Activated naive CD8-positive, alpha-beta T cell treated with anti-CD3 and anti-CD28 coated beads, Interleukin-2, amount 50 U/mL, for 24 hours (primary cell): Measurements from ENCODE around the gene FOXD2.
"Not testable (repeated sequence)": the region's sequence is repeated elsewhere in the genome, so short reads cannot be mapped to it uniquely, and the experiment has no call there.

ENCODE experiments used
- ATAC-seq: fragments of 150-1000 bp; cut with Tn5 transposase; one replicate; pipeline ENCODE4 v1.10.0; 2021
- DNase-seq: peaks from one replicate; pipeline ENCODE4 v3.0.0; 2021
- H3K27ac Mint-ChIP-seq: one replicate; pipeline ENCODE4 v1.8.0; 2021; ENCODE audit warnings: mild to moderate bottlenecking, mixed read lengths
- H3K27me3 Mint-ChIP-seq: one replicate; pipeline ENCODE4 v1.8.0; 2021; ENCODE audit warnings: mixed read lengths
- H3K36me3 Mint-ChIP-seq: one replicate; pipeline ENCODE4 v1.8.0; 2021; ENCODE audit warnings: low read depth, mixed read lengths
- H3K4me1 Mint-ChIP-seq: one replicate; pipeline ENCODE4 v1.8.0; 2021; ENCODE audit warnings: mixed read lengths
- H3K4me3 Mint-ChIP-seq: one replicate; pipeline ENCODE4 v1.8.0; 2021; ENCODE audit warnings: mild to moderate bottlenecking, moderate library complexity, mixed read lengths
- H3K9me3 Mint-ChIP-seq: one replicate; pipeline ENCODE4 v1.8.0; 2021; ENCODE audit warnings: mixed read lengths

The FOXD2 gene

GRCh38 chr1:47457547-47457946, 19.7 kb downstream of the FOXD2 start:
- not testable (repeated sequence) for ATAC-seq, H3K9me3 Mint-ChIP-seq, DNase-seq, H3K36me3 Mint-ChIP-seq, H3K27ac Mint-ChIP-seq, H3K4me3 Mint-ChIP-seq, H3K4me1 Mint-ChIP-seq
- H3K27me3 Mint-ChIP-seq = peaks cover 69% of the 10 kb centered on the region

DNA sequence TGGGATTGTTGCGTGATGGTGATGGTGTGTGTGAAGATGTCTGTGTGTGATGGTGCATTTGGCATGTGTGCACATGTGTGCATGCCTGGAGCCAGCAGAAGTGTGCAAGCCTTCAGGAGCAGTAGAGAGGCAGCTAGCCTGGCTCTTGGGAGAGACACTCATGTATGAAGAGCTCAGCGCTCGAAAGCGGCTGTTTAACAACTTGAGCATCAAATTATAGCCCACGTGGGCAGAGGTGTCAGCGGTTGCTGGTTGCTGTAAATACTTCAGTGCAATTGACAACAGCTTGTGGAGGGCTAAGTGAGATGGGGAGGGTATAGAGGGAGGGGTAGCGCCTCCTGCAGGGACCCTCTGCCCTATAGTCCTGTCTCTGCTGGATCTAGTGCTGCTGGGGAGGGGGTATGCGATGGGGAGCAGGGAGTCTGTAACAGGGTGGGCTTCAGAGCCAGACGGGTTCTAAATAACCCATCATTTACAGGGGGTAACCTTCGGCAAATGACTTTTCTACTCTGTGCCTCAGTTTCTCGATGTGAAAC, 21.5 kb downstream of the FOXD2 start:
- Mint-ChIP-seq H3K4me3 (no peak overlapping the region), H3K27ac (no peak overlapping the region), H3K9me3 (no peaks in the 10 kb centered on the region), H3K36me3 (no peaks in the 10 kb centered on the region), H3K4me1 (no peaks in the 10 kb centered on the region), H3K27me3 (peaks cover 68% of the 10 kb centered on the region)
- DNase-seq = no peak
- no peak for ATAC-seq

DNA sequence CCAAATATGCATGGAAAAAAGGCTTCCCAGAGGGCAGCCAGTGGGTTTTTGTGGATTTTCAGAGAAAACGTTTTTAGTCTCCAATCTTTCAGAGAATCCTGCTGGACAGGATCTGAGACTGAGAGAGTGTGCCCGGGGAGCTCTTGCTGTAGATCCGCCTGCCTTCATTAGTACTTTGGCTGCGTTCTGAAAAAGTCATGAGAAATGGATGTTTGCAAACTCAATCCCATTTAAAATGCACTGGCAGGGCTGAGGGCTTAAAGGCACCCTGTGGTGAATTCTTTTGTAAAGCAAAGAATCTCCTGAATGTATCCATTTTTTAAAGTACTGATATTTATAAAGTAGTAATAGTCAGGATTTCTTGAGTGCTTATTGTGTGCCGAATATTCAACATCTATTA, 22.2 kb downstream of the FOXD2 start:
- no peak overlapping the region for H3K27ac Mint-ChIP-seq
- H3K27me3 Mint-ChIP-seq = peaks cover 65% of the 10 kb centered on the region
- no peak for DNase-seq

GRCh38 chr1:47460456-47460855, 22.6 kb downstream of the FOXD2 start:
- no peaks in the 10 kb centered on the region for H3K36me3 Mint-ChIP-seq
- peaks cover 61% of the 10 kb centered on the region for H3K27me3 Mint-ChIP-seq
- H3K9me3 Mint-ChIP-seq = no peaks in the 10 kb centered on the region
- ATAC-seq (no peak), DNase-seq (no peak)
- no peaks in the 10 kb centered on the region for H3K4me1 Mint-ChIP-seq
- no peak overlapping the region for H3K4me3 Mint-ChIP-seq
- H3K27ac Mint-ChIP-seq = no peak overlapping the region

More for the DNA sequence above, 22.2 kb downstream of the FOXD2 start:
- ATAC-seq = no peak
- Mint-ChIP-seq H3K4me3 (no peak overlapping the region), H3K4me1 (no peaks in the 10 kb centered on the region), H3K36me3 (no peaks in the 10 kb centered on the region), H3K9me3 (no peaks in the 10 kb centered on the region)

- Mint-ChIP-seq H3K27ac (no peak overlapping the region), H3K36me3 (no peaks in the 10 kb centered on the region), H3K4me3 (no peak overlapping the region), H3K9me3 (no peaks in the 10 kb centered on the region), H3K27me3 (peaks cover 39% of the 10 kb centered on the region), H3K4me1 (no peaks in the 10 kb centered on the region)
- ATAC-seq (no peak), DNase-seq (no peak)
Measured at GRCh38 chr1:47465605-47466004, 27.8 kb downstream of the FOXD2 start.

DNA sequence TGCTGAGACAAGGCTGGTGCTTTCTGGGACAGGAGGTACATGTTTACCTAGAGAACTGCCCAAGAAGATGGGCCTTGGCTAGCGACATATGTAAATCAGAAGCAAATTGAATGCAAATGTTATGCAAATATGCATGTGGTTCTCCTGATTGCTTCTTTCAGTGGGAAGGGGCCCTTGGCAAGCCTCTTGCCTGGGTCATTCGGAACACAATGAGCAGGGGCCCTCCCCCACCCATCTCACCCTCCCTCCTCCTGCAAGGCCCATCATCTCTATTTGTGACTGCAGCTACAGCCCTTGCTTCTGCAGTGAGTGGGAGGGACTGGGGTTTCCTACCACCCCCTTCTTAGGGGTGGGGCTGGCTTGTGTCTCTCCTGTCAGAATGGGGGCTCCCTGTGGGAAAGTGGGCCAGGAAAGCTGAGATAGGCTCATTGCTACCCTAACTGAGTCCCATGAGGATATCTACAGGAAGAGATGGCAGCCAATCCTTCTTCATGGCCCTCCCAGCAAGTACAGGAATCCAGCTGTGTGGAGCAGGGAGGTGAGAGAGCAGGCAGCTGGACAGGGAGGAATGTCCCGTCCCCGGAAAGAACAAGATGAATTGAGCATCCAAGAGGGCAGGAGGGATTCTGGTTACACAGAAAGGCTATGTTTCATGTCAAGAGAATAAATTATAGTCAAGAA, 31.0 kb downstream of the FOXD2 start:
- Mint-ChIP-seq H3K4me1 (no peaks in the 10 kb centered on the region), H3K27me3 (peaks cover 27% of the 10 kb centered on the region), H3K9me3 (no peaks in the 10 kb centered on the region), H3K4me3 (no peak overlapping the region), H3K27ac (no peak overlapping the region), H3K36me3 (no peaks in the 10 kb centered on the region)
- DNase-seq = no peak
- ATAC-seq = no peak

GRCh38 chr1:47469390-47469759, 31.5 kb downstream of the FOXD2 start:
- Mint-ChIP-seq H3K27me3 (peaks cover 31% of the 10 kb centered on the region), H3K4me3 (no peak overlapping the region)
- DNase-seq = no peak

GRCh38 chr1:47469910-47470309, 32.1 kb downstream of the FOXD2 start:
- ATAC-seq = no peak
- H3K27me3 Mint-ChIP-seq = peaks cover 30% of the 10 kb centered on the region
- DNase-seq = no peak
- H3K27ac Mint-ChIP-seq = no peak overlapping the region
- H3K9me3 Mint-ChIP-seq = no peaks in the 10 kb centered on the region
- no peak overlapping the region for H3K4me3 Mint-ChIP-seq
- H3K36me3 Mint-ChIP-seq = no peaks in the 10 kb centered on the region
- no peaks in the 10 kb centered on the region for H3K4me1 Mint-ChIP-seq

More at GRCh38 chr1:47469390-47469759, 31.5 kb downstream of the FOXD2 start:
- no peak for ATAC-seq
- Mint-ChIP-seq H3K36me3 (no peaks in the 10 kb centered on the region), H3K27ac (no peak overlapping the region), H3K4me1 (no peaks in the 10 kb centered on the region), H3K9me3 (no peaks in the 10 kb centered on the region)

DNA sequence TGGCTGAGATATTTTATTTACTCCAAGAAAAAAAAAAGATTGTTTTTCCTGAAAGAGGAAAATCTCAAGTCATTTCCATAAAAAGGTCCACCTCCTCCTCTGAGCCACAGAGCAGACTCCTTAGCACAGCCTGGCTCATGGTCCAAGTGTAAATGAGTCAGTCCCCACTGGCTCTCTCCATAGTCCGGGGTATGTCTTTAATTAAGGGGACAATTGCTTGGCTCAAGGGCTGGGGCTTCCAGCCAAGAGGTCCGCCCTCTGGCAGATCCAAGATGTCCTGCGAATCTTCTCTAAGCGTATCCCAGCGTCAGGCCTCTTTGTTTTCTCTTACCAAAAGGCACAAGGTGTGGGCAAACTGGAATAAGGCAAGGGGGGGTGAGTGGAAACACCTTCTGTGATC, 33.3 kb downstream of the FOXD2 start:
- peaks cover 29% of the 10 kb centered on the region for H3K27me3 Mint-ChIP-seq
- no peak overlapping the region for H3K4me3 Mint-ChIP-seq
- no peaks in the 10 kb centered on the region for H3K9me3 Mint-ChIP-seq
- H3K36me3 Mint-ChIP-seq = no peaks in the 10 kb centered on the region
- no peak for DNase-seq
- ATAC-seq = no peak
- H3K27ac Mint-ChIP-seq = no peak overlapping the region
- H3K4me1 Mint-ChIP-seq = no peaks in the 10 kb centered on the region

- H3K4me1 Mint-ChIP-seq = no peaks in the 10 kb centered on the region
- peaks cover 28% of the 10 kb centered on the region for H3K27me3 Mint-ChIP-seq
- H3K9me3 Mint-ChIP-seq = no peaks in the 10 kb centered on the region
- H3K4me3 Mint-ChIP-seq = no peak overlapping the region
- no peaks in the 10 kb centered on the region for H3K36me3 Mint-ChIP-seq
- no peak for DNase-seq
- ATAC-seq = no peak
- no peak overlapping the region for H3K27ac Mint-ChIP-seq
Measured at GRCh38 chr1:47474278-47475193, 36.7 kb downstream of the FOXD2 start.

DNA sequence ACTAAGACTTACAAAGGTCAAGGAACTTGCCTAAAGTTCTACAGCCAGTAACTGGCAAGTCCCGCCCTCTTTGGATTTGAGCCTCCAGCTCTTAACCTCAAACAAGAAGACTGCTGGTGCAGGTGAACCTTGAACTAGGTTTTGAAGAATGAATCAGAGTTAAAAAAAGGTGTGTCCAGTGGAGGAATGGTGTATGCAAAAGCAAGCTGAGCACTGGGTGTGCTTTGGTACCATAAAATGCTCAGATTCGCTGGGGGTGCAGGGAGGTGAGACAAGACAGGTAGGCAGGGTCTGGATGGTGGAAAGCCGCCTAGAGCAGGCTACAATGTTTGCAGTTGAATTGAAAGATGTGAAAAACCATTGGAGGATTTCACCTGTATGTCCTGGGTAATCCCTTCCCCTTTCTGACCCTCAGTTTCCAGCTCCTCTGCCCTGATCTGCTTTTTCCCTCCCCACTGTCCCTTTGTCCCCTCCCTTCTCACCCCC, 39.8 kb downstream of the FOXD2 start:
- H3K4me3 Mint-ChIP-seq = no peak overlapping the region
- H3K4me1 Mint-ChIP-seq = no peaks in the 10 kb centered on the region
- ATAC-seq (no peak), DNase-seq (no peak)
- no peak overlapping the region for H3K27ac Mint-ChIP-seq
- H3K27me3 Mint-ChIP-seq = peaks cover 18% of the 10 kb centered on the region
- H3K36me3 Mint-ChIP-seq = no peaks in the 10 kb centered on the region
- H3K9me3 Mint-ChIP-seq = no peaks in the 10 kb centered on the region

- ATAC-seq (no peak), DNase-seq (no peak)
- peaks cover 19% of the 10 kb centered on the region for H3K27me3 Mint-ChIP-seq
- no peak overlapping the region for H3K4me3 Mint-ChIP-seq
- no peaks in the 10 kb centered on the region for H3K36me3 Mint-ChIP-seq
- H3K27ac Mint-ChIP-seq = no peak overlapping the region
- H3K4me1 Mint-ChIP-seq = no peaks in the 10 kb centered on the region
- no peaks in the 10 kb centered on the region for H3K9me3 Mint-ChIP-seq
Measured at GRCh38 chr1:47478090-47478489, 40.2 kb downstream of the FOXD2 start.

DNA sequence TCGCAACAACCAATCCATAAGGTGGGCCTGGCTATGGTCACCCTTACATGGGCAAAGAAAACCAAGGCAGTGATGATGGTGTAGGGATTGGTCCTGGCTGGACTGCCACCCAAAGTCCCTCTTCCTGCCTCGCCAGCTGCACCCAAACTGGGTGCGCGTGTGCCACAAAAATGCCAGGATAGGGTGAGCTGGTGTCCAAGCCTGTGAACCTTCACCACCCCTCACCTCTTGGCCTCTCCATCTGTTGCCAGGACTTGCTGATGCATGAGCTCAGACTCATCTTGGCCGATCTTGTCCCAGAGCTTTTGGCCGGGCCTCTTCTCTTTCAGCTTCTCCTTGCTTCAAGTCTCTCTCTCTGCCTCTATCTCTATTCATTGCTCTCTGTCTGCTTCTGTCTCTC, 41.8 kb downstream of the FOXD2 start:
- no peak overlapping the region for H3K27ac Mint-ChIP-seq
- peaks cover 13% of the 10 kb centered on the region for H3K27me3 Mint-ChIP-seq
- no peaks in the 10 kb centered on the region for H3K4me1 Mint-ChIP-seq
- ATAC-seq = no peak
- no peaks in the 10 kb centered on the region for H3K9me3 Mint-ChIP-seq
- no peaks in the 10 kb centered on the region for H3K36me3 Mint-ChIP-seq
- no peak for DNase-seq
- no peak overlapping the region for H3K4me3 Mint-ChIP-seq

DNA sequence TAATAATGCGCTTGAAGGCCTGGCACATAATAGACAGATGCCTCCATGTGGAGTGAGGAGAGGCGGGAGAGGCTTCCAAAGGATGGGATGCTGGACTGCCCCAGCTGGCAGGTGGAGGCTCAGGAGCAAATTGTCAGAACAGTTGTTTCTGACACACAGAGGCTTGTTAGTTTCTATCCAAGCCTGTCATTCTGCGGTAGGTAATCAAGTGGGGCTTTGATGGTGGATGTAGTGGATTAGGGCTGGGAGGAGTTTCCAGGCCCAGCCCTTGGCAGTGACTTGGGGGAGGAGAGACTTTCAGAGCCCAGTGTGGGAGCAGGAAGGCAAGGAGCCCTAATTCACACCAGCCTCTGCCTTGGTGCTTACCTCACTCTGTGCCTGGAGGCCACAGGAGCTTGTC, 44.1 kb downstream of the FOXD2 start:
- Mint-ChIP-seq H3K4me3 (no peak overlapping the region), H3K27ac (no peak overlapping the region), H3K27me3 (peaks cover 13% of the 10 kb centered on the region), H3K4me1 (no peaks in the 10 kb centered on the region), H3K36me3 (no peaks in the 10 kb centered on the region), H3K9me3 (no peaks in the 10 kb centered on the region)
- ATAC-seq (no peak), DNase-seq (no peak)

DNA sequence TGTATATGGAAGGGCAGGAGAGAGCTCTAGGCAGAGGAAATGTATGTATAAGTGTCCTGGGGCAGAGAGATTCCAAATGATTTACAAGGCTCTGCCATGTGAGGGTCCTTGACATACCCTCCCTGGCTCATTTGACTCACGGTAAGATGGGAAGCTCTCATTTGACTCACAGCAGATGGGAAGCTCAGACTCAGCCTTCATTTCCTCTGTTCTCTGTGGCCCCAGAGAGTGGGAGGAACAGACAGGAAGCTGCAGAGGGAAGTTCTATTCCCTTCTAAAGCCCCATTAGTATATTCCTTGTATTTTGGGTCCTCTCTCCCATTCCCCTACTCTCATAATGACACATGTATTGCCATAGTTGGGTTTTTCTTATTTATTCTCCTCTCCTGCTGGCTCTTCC, 44.9 kb downstream of the FOXD2 start:
- H3K27ac Mint-ChIP-seq = no peak overlapping the region
- DNase-seq = no peak
- peaks cover 10% of the 10 kb centered on the region for H3K27me3 Mint-ChIP-seq
- H3K36me3 Mint-ChIP-seq = no peaks in the 10 kb centered on the region
- no peaks in the 10 kb centered on the region for H3K9me3 Mint-ChIP-seq
- H3K4me3 Mint-ChIP-seq = no peak overlapping the region
- no peak for ATAC-seq
- no peaks in the 10 kb centered on the region for H3K4me1 Mint-ChIP-seq
